Mesodermal cell (in vitro differentiated cells): Measurements from ENCODE around the gene EEF2KMT. TPM values are rescaled to one million over a fixed set of nuclear protein-coding genes. Genes with fewer than 3 reads are reported as not detected.
"Not testable (repeated sequence)": the region's sequence is repeated elsewhere in the genome, so short reads cannot be mapped to it uniquely, and the experiment has no call there.

ENCODE experiments used
- H3K27ac ChIP-seq: 2 replicates; pipeline ENCODE4 v1.7.0; 2013; ENCODE audit warnings: mild to moderate bottlenecking, low read depth, low read length, moderate library complexity; ENCODE audit not compliant: severe bottlenecking
- H3K36me3 ChIP-seq: 2 replicates; pipeline ENCODE4 v1.7.1; 2013; ENCODE audit warnings: mild to moderate bottlenecking, low read length, moderate library complexity; ENCODE audit not compliant: control insufficient read depth, insufficient read depth
- H3K4me1 ChIP-seq: one replicate; pipeline ENCODE4 v1.7.1; 2013; ENCODE audit warnings: mild to moderate bottlenecking, low read length; ENCODE audit not compliant: insufficient read depth, control insufficient read depth, poor library complexity, severe bottlenecking
- H3K4me3 ChIP-seq: 2 replicates; pipeline ENCODE4 v1.7.0; 2013; ENCODE audit warnings: low read length, control low read depth, mild to moderate bottlenecking; ENCODE audit not compliant: insufficient read depth, poor library complexity, severe bottlenecking; ENCODE audit errors: extremely low read depth
- H3K9me3 ChIP-seq: 2 replicates; pipeline ENCODE4 v1.7.1; 2013; ENCODE audit warnings: mild to moderate bottlenecking, low read length, moderate library complexity; ENCODE audit not compliant: control insufficient read depth
- WGBS, 2 experiments: methylation state at CpG; one replicate each; pipeline ENCODE4 v1.1.5; 2013; ENCODE audit warnings: missing lambda C conversion rate in 2 of 2; ENCODE audit not compliant: insufficient coverage in 2 of 2; 5-methylcytosine and 5-hydroxymethylcytosine counted together
- polyA plus RNA-seq, 2 experiments: library from polyadenylated mRNA; stranded (reverse); fragments of 50-300 nt; gene quantifications; one replicate each; pipeline ENCODE4 v1.2.3, GENCODE V29; 2013

EEF2KMT gene, protein sequence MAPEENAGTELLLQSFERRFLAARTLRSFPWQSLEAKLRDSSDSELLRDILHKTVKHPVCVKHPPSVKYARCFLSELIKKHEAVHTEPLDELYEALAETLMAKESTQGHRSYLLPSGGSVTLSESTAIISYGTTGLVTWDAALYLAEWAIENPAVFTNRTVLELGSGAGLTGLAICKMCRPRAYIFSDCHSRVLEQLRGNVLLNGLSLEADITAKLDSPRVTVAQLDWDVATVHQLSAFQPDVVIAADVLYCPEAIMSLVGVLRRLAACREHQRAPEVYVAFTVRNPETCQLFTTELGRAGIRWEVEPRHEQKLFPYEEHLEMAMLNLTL
- polyA plus RNA-seq (2013, experiment 1 of 2) = 7.7 TPM
- 7.9 TPM for polyA plus RNA-seq (2013, experiment 2 of 2)

DNA sequence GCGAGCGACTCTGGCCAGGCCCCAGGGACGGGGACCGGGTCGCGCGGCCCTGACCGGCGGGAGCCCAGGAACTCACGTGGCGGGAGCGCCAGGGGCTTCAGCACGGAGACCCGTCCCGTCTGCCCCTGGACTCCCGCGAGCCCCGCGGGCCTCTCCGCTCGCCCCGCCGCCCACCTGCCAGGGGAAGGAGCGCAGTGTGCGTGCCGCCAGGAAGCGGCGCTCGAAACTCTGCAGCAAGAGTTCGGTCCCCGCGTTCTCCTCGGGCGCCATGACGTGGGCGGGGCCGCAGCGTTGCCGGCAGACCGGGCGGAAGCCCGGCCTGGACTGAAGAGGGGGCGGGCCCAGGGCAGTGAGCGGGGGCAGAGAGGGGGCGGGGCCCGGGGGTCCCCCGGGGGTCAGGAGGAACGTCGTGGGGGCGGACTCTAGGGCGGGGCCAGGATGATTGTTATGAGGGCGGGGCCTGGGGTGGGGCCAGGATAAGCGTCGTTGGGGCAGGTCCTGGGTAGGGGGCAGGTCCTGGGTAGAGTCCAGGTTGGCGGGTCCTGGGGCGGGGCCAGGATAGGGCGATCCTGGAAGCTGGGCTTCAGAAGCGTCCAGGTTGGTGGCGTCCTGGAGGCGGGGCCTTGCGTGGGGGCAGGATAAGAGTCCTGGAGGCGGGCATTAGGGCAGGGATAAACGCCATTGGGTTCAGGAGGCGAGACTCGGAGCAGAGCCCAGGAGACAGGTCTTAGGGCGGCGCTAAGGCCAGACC is at the start of gene EEF2KMT:
Gene EEF2KMT, minus strand, starts transcription at position 326 of the 751 bp plus-strand sequence. Its CDS starts 56 bp downstream, at position 270.
- not testable (repeated sequence) for H3K36me3 ChIP-seq, H3K4me1 ChIP-seq, H3K9me3 ChIP-seq
- 0% methylated on average over 21 to 39 of the region's 67 CpGs for WGBS, 2 experiments
- Histone ChIP-seq H3K27ac (peak within 1 kb of the TSS; percentile 72), H3K4me3 (peak within 1 kb of the TSS; percentile 59)

DNA sequence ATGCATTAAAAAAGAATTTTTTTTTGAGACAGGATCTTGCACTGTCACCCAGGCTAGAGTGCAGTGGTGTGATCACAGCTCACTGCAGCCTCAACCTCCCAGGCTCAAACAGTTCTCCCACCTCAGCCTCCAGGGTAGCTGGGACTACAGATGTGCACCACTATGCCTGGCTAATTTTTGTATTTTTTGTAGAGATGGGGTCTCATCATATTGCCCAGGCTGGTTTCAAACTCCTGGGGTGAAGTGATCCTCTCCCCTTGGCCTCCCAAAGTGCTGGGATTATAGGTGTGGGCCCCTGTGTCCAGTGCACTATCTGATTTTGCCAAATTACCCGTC is 47.0 kb upstream of the EEF2KMT start:
- not testable (repeated sequence) for H3K36me3 ChIP-seq, H3K9me3 ChIP-seq, H3K27ac ChIP-seq, H3K4me3 ChIP-seq, H3K4me1 ChIP-seq
- WGBS, 2 experiments = no CpG with 5 or more reads among the region's 1 CpG

DNA sequence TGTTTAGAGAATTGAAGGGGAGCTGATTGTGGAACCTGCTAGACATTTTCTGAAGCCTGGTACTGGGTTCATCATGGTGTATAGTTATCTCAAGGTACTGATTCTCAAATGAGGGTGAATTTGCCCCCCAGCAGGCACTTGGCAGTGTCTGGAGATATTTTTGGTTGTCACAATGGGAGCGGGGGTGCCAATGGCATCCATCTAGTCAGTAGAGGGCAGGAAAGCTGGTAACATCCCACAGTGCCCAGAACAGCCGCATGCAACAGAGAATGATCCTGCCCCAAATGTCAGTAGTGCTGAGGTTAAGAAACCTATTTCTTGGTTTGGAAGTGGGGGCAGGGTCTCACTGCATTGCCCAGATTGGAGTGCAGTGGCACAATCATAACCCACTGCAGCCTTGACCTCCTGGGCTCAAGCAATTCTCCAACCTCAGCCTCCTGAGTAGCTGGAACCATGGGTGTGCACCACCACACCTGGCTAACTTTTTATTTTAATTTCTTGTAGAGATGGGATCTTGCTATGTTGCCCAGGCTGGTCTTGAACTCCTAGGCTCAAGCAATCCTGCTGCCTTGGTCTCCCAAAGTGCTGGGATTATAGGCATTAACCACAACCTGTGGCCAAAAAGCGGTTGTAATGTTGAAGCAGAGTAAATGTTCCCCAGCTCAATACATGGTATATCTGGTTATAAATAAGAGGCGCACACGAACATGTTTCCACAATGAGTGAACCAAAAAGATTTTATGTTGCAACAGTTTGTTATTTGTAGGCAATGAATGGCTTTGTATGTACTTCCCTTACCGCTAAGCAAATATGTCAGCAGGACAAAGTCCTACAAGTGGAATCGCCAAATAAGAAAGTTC is 46.4 kb upstream of the EEF2KMT start:
- H3K36me3 ChIP-seq = no peaks in the 10 kb centered on the region
- WGBS, 2 experiments = 73 to 89% methylated on average over 5 to 6 of the region's 7 CpGs
- no peak overlapping the region for H3K4me3 ChIP-seq
- no peaks in the 10 kb centered on the region for H3K4me1 ChIP-seq
- no peaks in the 10 kb centered on the region for H3K9me3 ChIP-seq
- H3K27ac ChIP-seq = no peak overlapping the region

DNA sequence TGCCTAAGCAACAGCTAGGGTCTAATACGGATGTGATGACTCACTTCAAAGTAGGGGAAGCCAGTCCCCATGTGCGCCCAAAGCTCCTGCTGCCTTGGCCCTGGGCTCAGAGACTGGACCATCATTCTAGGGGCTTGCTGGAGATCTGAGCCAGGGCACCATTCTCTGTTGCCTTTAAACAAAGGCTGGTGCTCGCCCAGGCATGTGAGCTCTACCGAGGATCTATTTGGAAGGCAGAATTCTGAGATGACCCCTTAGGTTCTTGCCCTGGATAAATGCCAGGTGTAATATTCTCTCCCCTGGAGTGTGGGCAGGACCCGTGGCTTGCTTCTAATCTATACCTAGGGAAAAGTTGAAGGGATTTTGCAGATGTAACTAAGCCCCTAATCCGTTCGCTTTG is 42.6 kb upstream of the EEF2KMT start:
- not testable (repeated sequence) for H3K4me1 ChIP-seq, H3K27ac ChIP-seq, H3K9me3 ChIP-seq, H3K4me3 ChIP-seq, H3K36me3 ChIP-seq
- 69 to 85% methylated on average over 2 to 5 of the region's 7 CpGs for WGBS, 2 experiments

DNA sequence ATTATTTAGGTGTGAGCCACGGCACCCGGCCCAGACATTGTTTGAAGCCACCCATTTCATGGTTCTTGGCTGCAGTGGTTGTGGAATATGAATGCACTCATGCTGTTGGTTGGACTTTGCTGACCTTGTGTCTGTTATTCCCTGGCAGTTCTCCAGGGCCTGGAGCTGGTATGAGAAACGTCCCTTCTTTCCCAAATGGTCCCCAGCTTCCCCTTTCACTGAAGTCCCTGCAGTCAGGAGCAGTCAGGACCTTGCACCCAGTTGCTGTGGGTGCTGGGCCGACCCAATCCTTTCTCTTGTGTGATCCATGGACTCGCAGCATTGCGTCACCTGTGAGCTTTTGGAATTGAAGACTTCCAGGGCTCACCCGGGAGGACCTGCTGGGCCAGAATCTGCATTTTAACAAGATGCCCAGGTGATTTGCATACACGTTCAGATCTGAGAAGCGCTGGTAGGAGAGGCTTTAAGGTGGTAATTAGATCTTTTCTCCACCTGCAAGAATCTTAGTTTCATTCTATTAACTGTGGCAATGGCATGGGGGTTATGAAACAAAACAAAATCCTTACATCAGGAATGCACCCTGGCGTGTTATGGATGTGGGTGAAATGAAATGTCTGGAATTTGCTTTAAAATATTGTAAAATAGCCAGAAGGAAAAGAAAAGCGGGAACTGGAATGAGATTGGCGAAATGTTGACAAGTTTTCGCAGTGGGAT is 37.3 kb upstream of the EEF2KMT start:
- H3K27ac ChIP-seq, H3K9me3 ChIP-seq, H3K4me1 ChIP-seq, H3K36me3 ChIP-seq, H3K4me3 ChIP-seq: not testable (repeated sequence)
- 39 to 46% methylated on average over 8 of the region's 13 CpGs for WGBS, 2 experiments

DNA sequence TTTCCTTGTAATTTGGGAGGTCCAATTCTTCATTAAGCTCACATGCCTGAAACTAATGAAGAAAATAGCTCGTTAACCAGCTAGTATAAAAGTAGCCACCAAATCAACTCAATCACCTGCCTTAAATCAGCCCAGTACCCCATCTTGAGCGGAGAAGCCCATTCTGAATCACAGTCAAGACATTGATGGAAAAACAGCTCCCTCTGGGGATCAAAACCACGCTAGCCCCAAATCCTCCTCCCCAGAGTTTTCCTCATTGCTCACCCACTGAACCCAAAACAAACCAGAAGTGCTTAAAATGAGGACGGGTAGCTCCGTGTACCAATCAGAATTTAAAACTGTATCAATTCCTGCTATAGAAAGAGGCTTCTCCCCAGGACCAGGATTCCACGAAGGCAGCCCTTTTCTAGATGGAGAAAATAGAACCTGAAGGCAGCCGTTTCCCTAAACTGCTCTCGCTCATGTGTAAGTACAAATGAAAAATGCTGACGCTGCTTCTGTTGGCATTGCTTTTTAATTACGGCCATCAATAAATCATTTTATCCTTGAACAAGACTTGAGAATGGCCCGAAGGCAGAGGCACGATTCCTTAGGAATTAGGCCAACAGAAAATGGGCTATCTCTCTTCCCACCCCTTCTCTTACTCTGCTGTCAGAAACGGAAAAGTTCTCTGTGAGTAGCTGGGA is 35.5 kb upstream of the EEF2KMT start:
- 56 to 80% methylated on average over 2 to 5 of the region's 13 CpGs for WGBS, 2 experiments
- not testable (repeated sequence) for H3K4me1 ChIP-seq, H3K27ac ChIP-seq, H3K36me3 ChIP-seq, H3K4me3 ChIP-seq, H3K9me3 ChIP-seq

DNA sequence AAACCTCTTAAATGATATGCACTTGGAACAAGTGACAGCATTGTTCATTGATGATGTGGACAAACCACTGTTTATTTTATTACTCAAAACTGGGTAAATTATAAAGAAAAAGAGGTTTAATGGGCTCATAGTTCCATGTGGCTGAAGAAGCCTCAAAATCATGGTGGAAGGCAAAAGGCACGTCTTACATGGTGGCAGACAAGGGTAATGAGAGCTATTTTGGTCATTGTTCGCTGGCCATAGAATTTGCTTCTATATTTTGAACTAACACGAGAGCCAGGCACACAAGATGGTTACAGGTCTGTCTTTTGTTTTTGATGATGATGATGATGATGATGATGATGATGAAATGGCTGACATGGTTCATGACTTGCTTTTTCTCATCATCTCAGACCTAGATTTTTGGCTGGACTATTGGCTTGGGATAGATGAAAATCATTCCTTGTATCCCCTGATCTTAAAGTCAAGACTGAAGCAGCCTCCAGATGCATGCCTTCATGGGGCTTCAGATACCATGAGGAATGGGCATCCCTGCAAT is 33.9 kb upstream of the EEF2KMT start:
- H3K36me3 ChIP-seq, H3K4me3 ChIP-seq, H3K27ac ChIP-seq, H3K4me1 ChIP-seq, H3K9me3 ChIP-seq: not testable (repeated sequence)
- whole genome bisulfite sequencing, 2 experiments = 90% methylated on average over 2 to 3 of the region's 3 CpGs

DNA sequence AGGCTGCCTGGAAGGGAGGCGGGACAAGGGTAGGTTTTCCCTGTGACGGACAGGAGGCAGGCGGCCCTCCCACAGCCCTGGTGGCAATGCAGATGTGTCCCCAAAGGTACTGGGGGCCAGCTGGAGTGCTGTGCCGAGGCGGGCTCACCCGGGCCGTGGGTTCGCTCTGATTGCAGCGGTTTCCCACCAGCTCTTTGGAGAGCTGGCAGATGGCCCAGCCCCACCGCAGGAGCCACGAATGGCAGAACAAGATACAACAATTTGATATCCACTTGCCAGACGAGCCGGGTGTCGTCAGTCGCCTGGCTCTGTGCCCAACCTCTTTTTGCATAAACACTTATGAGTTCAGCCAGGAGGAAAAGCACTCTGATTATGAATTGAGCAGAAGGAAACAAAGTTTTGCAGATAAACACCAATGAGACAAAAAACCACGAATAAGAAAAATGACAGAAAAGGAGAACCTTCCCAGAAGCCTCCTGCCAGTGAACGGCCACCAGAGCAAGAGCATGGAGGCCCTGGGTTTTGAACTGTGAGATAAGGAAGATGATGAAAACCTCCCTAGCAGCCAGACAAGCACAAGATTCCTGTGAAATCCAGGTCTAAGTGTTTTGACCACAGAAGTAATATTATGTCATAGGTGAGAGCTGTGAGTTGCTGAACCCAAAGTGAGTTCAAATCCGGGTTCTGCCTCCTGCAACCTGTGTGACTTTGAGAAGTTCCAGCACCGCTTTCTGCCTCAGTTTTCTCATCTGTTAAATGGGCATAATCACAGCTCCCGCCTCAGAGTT is 19.9 kb upstream of the EEF2KMT start:
- H3K36me3 ChIP-seq, H3K27ac ChIP-seq, H3K4me3 ChIP-seq, H3K9me3 ChIP-seq, H3K4me1 ChIP-seq: not testable (repeated sequence)
- WGBS, 2 experiments = 82 to 87% methylated on average over 9 to 11 of the region's 20 CpGs

DNA sequence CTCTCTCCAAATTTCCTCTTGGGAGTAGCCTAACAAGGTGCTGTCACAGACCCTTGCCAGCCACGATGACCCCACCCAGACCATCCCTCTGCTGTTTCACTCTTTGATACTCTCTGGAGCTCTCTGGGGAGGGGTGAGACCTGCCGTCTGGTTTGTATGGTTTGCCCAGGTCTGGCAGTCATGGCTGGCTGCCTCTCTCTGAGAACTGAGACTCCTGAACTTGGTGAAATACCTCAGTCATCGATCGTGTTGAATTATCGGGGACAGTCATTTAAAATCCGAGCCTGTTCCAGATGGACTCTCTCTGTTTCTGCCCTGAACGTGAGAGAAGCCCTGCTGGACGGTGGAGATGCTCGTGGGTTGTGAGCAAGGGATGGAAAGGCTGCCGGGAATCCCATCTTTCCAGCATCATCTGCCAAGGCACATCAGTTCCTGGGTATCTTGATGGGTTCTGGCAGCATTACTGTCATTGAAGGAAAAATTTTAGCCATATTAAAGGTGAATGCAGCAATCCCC is 19.2 kb upstream of the EEF2KMT start:
- H3K4me3 ChIP-seq, H3K27ac ChIP-seq, H3K36me3 ChIP-seq, H3K9me3 ChIP-seq, H3K4me1 ChIP-seq: not testable (repeated sequence)
- WGBS, 2 experiments = 89 to 93% methylated on average over 8 of the region's 10 CpGs
